Muscle of back (tissue), 11 donors: ENCODE measurements around the gene TRABD2B. TPM values are rescaled to one million over a fixed set of nuclear protein-coding genes. Genes with fewer than 3 reads are reported as not detected.

ENCODE experiments used
- DNase-seq, 3 donors: peaks; one replicate each; pipeline versions ENCODE4 v3.0.0 to v3.0.0-alpha.2; 2013
- polyA plus RNA-seq, 10 donors: library from polyadenylated mRNA; unstranded; fragments of 120-200 nt; gene quantifications; one replicate each; pipeline ENCODE4 v1.2.1, GENCODE V29; 2013; ENCODE audit not compliant: insufficient read length in 10 of 10

Gene TRABD2B
- polyA plus RNA-seq, 10 donors, result 3.2 to 8.2 (median 5.1) TPM

- no peak for DNase-seq
These were observed 113.2 kb downstream of the TRABD2B start for GRCh38 chr1:47883963-47884362.

- DNase-seq, result peak in 2 of 3 donors; percentile 46 to 64
These were observed 115.4 kb downstream of the TRABD2B start for GRCh38 chr1:47881505-47882442.

GRCh38 chr1:47876587-47876963 lies 120.6 kb downstream of the TRABD2B start:
- DNase-seq, result peak in 1 of 3 donors; percentile 12

GRCh38 chr1:47875831-47876586 lies 121.2 kb downstream of the TRABD2B start:
- DNase-seq, result peak in 1 of 3 donors; percentile 68

DNA sequence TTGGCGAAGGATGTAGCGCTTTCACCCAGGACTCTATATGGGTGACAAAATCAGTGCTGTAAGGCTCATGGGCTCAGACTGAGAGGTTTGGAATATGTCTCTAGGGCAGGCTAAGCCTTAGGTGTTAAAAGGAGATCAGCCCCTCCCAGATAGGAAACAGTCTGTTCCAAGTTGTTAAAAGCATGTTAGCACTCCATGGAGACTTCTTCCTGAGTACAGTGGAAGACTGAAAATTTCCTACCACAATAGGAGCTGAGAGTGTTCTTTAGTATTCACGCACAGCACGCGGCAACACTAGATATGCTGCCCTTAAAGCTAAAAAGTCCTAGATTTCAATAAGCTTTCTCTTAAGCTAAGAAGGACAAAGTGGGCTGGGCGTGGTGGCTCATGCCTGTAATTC lies 122.1 kb downstream of the TRABD2B start:
- peak in 1 of 3 donors; percentile 64 for DNase-seq

DNA sequence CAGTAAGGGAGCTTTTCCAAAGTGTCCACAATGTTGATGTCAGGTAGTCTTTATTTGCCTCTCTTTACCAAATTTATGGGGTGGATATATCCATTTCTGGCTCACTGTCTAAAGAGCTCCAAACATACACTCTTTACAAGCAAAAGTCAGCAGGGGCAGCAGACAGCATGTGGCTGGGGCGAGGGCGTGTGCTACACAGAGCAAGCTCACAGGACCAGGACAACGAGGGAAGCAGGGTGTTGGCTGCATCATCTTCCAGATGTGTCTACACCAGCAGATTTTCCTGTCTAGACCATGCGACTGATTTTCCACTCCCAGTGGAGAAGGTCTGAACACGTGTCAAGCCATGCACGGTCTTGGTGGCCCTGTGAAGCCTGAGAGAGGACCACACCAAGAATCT lies 123.8 kb downstream of the TRABD2B start:
- no peak for DNase-seq

DNA sequence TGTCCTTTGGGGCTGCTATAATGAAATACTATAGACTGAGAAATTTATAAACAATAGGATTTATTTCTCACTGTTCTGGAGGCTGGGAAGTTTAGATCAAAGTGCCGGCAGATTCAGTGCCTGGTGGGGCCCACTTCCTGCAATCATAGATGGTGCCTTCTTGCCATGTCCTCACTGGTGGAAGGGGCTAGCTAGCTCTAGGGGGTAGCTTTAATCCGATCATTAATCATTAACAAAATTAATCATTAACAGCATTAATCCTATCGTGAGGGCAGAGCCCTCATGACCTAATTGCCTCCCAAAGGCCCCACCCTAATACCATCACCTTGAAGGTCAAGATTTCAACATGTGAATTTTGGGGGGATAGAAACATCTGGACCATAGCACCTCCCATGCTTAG lies 124.3 kb downstream of the TRABD2B start:
- no peak for DNase-seq

GRCh38 chr1:47871799-47872353 lies 125.3 kb downstream of the TRABD2B start:
- no peak for DNase-seq

GRCh38 chr1:47870946-47871676 lies 126.1 kb downstream of the TRABD2B start:
- DNase-seq, result no peak

DNA sequence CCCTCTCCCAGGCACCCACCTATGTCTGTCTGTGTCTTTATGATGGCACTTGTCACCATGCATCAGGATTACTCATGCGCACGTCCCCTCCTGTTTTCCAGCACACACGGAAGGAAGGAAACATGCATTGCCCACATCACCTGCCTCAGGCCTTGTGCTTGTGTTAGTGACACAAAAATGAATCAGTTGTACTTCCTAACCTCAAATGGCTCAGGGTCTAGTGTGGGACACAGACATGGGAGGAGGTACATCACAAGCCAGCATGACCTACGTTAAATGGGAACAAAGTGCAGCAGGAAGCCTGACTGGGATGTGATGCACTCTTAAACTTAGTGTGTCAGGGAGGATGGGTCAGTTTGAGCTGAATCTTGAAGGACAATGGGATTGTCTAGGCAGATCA lies 126.7 kb downstream of the TRABD2B start:
- DNase-seq, result no peak

- no peak for DNase-seq
These were observed 128.9 kb downstream of the TRABD2B start for GRCh38 chr1:47868348-47868676.

GRCh38 chr1:47867438-47868347 lies 129.5 kb downstream of the TRABD2B start:
- peak in 1 of 3 donors; percentile 59 for DNase-seq

DNA sequence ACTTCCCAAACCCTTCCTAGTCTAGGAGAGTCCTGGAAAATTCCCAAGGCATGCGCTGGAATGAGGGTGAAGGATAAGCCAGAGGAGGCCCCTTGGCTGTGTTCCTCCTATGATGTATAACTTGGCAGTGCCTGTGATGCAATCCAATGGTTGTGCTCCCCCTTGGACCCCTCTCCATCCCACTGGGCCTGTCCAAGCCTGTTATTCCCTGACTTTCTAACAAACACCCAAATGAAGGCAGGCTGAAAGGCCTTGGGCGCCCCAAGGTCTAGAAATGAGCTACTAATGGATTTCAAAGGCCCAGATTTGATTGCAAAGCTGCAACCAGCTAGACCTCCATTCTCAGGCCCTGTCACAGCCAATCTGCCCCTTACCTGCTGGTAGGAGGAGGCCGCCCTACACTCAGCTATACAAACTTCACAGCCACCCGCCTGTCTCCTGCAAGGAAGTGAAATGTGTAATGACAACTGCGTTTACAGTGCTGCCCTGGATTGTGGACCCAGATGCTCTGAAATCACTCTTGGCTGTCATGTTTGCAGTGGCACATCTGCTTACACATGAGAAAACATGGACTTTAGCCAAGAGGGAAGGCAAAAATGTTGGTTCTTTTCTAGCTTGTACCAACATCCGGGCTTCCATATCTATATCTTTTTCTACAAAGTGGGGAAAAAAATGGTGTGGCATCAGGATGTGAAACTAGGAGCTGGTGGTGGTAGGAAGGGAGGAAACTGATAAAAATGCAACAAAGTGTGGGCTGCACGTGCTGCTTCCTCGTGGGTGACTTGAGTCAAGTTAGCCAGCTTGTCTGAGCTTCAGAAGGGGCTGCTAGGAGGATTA lies 130.4 kb downstream of the TRABD2B start:
- DNase-seq, result peak in 1 of 3 donors; percentile 53

DNA sequence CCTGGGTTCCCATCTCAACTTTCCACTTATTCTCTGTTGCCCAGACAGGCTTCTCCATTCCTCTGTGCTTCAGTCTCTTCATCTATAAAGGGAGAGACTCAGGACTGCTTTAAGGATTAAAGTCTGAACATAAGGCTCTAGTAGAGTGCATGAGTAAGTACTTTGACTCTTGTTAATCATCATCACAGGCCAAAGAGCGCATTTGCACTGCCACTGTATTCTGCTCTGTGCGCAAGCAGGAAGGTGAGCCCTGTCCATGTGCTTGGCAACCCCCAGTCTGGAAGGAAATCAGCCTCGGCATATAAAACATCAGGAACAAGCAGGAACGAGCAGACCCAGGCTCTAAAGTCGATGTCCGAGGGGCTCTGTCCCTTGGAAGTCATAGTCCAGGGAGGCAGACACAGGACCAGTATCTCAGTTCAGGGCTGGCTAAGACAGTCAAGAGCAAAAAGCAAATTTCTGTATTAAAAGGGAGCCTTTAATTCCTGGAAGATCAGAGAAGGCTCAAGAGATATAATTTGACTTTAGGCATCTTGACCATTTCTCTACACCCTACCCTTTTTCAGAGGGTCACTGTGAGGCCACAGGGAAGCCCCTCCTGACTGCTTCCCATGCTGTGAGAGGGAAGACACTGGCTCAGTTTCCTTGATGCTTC lies 131.2 kb downstream of the TRABD2B start:
- no peak for DNase-seq

GRCh38 chr1:47859092-47859743 lies 138.0 kb downstream of the TRABD2B start:
- no peak for DNase-seq

GRCh38 chr1:47856996-47857395 lies 140.2 kb downstream of the TRABD2B start:
- no peak for DNase-seq

- DNase-seq, result no peak
These were observed 142.0 kb downstream of the TRABD2B start for GRCh38 chr1:47855230-47855629.

DNA sequence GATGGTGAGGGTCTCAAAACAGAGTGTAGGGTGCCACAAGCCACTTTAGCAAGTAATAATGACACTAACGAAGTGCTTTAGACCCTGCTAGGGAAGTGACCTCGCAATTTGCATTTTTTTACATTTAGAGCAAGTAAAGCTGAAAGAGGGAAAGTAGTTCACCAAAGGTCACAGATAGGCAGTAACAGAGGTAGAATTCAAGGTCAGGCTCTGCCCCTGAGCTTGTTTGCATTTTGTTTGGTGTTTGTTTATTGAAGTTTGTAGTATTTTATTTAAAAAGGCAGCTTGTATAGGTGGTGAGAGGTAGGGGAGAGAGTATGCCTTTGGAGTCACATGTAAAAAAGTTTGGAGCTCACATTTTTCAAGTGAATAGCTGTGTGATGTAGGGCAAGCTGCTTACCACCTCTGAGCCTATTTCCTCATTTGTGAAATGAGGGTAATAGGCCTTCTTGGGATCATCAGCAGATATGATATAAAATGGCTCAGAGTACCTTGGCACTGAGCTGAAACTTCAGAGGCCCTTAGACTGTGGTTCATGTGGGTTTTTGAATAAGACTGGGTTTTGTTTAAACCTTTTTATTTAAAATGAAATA lies 142.5 kb downstream of the TRABD2B start:
- DNase-seq, result no peak
